DMS 273 (cell line): ENCODE data around the gene ZNF618.

Experiments used
- DNase-seq: peaks from one replicate; lab custom pipeline; 2025; ENCODE audit not compliant: unreplicated experiment; lab: John Stamatoyannopoulos, UW

Gene ZNF618

DNA sequence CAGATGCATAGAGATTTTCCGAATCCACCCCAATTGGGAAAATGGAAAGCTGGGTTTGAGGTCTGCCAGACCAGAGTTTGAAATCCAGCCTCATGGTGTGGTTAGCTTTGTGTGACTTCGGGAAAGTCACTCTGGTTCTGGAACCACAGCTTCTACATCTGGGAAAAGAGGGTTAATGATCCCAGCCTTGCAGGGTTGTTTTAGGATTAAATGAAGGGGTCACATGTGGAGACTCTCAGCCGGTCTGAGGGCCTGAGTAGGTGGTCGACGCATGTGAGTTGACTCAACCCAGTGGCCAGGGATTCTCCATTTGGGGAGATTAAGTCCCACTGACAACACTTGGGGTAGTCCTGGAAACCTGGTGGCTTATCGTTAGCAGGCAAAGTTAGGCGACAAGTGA is 6.1 kb downstream of the ZNF618 start:
- DNase-seq, result no peak

DNA sequence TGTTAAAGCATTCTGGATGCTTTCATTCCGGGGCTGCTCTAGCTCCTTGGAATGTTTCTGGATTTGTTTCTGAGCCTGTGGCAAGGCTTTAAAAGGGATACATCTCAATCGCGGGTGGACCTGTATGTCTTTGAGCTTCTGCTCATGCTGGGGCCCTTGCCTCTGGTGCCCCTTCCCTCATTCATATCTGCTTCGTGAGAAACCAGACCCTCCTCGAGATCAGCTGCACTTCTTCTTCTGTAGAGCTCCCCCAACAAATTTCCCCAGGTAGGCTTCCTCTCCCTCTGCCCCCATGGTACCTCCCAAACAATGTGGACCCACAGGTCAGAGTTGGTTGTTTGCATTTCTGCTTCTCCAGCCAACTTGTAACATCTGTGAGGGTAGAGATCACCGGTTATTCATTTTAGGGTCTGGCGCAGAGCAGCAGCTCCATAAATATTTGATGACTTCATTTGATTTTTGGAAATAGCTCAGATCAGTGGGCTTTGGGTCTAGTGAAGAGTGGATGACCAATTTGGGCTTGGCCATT is 6.6 kb downstream of the ZNF618 start:
- no peak for DNase-seq

DNA sequence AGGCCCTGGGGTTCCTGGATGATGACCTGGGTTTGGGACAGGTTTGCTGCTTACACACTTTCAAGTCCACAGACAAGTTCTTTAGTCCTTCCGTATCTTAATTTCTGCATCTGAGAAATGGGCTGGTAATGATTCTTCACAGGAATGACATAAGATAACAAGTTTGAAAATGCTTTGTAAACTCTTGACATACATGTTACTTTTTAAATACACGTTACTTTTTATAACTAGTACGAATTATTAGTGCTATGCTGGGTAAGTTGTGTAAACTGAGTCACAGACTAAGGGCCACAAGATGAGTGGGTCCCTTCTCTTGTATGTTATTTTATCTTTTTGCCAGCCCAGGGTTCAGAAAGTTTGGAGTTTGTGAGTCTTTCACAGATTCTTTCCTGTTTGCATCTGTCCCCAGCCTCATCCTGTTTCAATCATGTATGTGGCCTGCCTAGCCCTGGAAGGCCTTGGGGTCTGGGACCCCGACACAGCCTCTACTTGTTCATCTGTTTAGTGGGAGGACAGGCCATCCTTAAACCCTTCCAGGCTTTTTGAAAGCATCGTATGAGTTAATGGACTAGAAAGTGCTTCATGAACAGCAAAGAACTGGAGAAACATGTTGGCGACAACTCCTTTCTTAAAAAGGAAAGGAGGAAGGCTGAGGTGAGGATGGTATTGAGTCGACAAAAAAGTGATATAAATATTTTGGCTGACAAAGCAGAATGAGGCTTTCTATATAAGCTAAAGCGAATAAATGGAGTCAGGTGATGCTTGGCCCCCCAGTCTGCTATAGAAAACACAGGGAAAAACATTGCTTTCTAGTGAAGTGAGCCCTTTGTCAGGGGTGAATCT is 9.3 kb downstream of the ZNF618 start:
- no peak for DNase-seq

DNA sequence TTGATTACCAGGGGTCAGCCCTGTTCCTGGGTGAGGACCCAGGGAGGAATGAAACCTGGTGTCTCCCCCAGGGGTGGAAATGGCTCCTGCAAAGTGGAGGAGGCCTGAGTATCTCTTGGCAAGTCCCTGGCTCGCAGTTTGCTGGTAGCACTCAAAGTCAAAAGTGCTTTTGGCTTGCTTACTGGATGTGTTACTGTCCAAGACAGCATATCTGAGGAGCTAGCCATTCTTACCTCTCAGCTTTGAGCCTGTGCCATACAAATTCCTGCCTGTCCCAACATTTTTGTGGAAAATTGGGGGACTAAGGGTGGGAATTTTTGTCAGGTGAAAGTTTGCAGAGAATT is 9.9 kb downstream of the ZNF618 start:
- DNase-seq, result peak; percentile 45

DNA sequence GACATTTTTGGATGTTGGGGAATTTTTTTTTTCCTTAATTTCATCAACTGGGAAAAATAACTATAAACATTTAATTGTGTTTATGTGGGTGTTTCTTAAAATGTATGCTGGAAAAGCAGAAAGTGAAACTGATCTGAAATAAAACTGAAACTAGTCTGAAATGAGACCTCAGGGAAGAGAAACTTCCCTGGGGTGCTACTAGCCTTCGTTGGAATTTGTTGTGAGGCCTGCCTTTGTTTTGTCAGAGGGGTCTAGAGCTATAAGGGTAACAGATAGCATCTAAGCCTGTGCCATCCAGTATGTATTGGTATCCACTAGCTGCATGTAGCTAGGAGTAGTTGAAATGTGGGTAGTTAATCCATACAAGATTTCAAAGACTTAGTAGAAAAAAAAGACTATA is 10.4 kb downstream of the ZNF618 start:
- peak; percentile 26 for DNase-seq

DNA sequence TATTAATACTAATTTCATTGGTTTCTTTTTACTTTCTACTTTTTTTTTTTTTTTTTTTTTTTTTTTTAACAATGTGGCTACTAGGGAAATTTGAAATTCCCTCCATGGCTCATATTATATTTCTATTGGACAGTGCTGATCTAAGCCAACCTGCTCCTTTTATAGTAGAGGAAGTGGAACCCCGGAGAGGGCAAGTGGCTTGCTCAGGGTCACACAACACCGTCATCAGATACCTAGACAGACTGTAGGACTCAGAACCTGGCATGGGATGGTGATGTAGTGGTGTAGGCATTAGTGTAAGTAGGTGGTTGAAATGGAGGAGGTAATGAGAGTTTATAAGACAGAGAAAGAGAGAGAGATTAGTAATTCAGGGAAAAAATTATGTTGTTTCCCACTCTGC is 10.8 kb downstream of the ZNF618 start:
- peak; percentile 75 for DNase-seq

DNA sequence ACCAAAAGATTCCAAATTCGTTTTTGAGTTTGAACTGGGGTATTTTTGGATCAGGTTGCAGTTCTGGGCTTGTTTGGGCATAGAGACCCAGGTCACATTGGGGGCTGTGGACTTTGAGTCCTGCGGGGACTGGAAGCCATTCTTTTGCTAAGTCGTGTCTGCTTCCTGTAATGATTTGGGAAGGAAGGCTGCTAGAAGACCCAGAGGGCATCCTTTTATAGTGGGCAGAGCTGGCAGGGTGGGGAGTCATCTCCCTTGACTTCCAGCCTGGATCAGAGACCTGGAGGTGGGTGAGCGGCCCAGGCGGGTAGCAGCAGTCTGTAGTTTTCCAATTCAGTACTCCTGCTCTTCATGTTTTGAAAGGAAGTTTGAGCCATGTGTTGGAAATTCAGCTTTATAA is 11.3 kb downstream of the ZNF618 start:
- peak; percentile 34 for DNase-seq

DNA sequence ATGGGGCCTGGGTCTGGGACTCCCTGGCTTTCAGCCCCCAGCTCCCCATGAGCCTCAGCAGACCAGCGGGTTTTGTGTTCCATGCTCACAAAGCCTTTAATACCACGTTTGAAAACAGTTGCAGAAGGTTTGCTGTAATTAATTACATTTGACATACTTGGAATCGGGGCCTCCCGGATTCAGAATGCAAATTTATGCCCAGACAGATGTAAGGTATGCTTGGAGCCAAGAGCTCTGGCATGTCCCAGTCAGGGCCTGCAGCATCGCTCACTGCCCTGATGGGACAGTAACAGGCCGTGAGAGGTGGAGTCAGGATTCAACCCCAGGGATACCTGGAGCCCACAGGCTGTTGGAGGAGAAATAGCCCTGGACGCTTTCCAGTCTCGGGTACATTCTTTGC is 12.2 kb downstream of the ZNF618 start:
- peak; percentile 91 for DNase-seq

DNA sequence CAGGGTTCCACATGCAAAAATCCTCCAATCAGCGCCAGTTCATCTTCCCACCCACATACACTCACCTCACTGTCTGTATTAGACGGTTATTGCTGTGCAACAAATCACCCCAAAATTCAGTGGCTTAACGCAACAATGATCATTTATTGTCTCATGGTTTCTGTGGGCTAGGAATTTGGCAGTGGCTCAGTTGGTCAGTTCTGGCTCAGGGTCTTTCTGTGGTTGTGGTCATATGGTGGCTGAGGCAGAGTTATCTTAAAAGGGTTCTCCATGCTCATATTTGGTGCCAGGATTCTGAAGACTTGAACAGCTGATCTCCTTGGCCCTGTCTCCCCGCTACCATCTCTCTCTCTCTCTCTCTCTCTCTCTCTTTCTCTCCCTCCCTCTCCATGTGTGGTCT is 12.9 kb downstream of the ZNF618 start:
- DNase-seq, result no peak

DNA sequence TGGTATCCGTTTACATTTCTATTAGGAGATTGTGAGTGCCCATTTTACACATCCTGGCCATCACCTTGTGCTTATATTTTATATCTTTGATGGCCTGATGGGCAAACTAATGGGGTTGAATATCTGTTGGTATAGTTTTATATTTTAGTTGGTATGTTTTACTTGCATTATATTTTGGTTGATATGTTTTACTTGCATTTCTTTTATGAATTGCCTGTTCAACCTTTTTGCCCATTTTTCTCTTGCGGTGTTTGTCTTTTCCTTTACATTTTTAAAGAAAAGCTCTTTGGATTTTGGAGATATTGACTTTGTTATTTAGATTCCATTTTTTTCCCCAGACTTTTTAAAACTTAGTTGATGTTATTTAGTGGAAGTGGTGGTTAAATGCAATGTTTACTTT is 14.6 kb downstream of the ZNF618 start:
- DNase-seq, result no peak

DNA sequence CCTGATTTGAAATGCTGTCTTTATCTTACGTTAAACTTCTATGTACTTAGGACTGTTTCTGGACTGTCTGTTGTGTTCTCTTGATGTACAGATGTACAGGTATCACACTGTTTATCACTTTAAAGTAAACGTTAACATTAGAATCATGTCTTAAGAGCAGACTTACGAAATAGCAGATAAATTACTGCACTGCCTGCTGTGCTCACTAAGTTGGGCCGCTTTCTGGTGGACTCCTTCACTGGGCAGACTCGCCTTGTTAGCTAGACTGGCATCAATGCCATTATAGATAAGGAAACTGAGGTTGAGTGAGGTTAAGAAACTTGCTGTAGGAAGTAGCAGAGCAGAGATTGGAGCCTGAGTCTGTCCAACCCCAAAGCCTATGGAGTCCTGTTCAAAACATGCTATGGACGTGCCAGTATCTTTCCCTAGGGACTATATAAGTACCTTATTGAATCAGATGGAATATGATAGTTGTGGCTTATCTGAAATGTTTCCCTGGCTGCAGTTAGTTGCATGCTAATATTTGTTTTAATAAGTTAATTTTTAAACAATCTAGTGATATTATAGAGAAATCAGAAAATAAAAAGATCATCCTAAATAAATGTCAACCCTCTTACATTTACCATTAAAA is 16.9 kb downstream of the ZNF618 start:
- DNase-seq, result peak; percentile 49

DNA sequence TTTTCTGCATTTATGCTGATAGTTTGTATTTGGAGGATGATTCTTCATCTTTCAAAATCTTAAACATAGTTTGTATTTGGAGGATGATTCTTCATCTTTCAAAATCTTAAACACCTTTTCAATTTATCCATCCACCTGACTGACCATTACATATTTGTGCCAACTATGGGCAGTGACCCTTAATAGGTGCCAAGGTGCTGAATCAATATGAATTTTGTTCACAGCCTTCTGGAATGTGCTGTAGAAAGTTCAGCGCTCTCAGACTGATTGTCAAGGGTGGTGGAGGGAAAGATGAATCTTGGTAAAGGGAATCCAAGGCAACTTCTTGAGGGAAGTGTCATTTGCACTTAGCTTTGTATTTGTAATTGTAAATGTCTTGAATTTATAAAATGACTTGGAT is 18.1 kb downstream of the ZNF618 start:
- no peak for DNase-seq

DNA sequence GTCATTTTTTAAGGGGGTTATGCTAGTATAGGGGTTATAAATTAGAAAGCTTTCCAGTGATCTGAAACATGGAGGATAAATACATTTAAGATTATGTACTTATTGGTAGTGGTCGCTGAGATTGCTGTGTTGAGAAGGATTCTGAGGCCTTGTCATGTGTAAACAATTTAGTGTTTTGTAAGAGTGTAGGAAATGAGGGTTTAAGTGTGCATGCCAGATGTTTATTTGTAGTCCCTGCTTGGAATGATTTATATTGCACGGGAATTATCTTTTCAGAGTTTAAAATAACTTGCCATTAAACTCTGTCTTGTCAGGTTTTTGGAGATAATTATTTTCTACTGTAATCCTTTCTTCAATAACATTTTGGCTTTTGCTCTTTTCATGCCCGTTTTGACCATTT is 19.4 kb downstream of the ZNF618 start:
- DNase-seq, result peak; percentile 21

DNA sequence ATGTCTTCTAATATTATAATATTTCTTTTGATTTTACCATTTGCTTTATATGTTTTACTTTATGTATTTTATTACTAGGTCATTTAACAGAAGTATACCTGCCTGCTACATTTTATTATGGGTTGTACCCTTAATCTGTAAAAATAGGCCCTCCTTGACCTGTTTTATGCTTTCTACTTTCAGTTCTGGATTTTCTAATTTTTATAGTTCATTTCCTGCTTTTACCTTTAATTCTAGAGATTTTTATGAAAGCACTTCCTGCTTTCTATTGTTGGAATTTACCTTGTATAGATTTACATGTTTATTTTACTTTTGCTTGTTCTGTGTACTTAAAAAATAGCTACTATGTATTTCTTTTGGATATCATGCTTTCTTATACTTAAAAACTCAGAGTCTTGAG is 20.6 kb downstream of the ZNF618 start:
- no peak for DNase-seq

DNA sequence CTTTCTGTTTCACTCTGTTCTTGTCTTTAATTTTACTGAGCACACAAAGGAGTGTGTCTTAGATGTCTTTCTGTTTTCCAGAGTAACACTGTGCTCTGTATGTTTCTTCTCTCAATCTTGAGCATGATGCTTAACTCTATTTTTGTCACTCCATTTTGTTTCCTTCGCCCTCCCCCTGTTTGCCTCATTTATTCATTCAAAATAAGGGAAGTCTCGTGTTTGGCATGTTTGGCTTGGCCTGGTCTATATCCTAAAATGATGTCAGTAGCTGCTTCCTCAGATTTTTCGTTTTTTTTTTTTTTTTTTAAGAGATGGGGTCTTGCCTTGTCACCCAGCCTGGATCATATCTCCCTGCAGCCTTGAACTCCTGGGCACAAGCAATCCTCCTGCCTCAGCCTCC is 22.0 kb downstream of the ZNF618 start:
- no peak for DNase-seq

DNA sequence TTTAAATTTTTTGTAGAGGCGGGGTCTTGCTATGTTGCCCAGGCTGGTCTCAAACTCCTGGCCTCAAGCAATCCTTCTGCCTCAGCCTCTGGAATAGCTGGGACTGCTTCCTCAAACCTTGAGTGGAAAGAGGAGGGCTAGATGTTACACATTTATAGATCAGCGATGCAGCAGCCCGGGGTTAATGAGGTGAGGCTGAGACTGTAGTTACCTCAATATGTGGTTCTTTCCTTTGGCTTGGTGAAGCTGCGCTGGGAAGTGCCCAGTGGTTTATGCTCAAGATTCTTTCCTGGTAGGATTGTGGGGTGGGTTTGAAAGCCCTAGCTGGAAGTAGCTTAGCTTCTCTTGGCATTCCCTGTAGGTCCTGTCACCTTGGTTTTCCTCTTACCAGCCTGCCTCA is 22.5 kb downstream of the ZNF618 start:
- no peak for DNase-seq

DNA sequence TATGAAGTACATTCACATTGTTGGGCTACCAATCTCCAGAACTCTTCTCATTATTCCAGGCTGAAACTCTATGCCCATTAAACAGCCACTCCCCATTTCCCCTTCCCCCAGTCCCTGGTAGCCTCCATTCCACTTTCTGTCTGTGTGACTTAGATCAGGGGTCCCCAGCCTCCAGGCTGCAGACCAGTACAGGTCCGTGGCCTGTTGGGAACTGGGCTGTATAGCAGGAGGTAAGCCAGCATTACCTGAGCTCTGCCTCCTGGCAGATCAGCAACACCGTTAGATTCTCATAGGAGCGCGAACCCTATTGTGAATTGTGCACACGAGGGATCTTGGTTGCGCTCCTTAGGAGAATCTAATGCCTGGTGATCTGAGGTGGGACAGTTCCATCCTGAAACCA is 23.1 kb downstream of the ZNF618 start:
- no peak for DNase-seq

DNA sequence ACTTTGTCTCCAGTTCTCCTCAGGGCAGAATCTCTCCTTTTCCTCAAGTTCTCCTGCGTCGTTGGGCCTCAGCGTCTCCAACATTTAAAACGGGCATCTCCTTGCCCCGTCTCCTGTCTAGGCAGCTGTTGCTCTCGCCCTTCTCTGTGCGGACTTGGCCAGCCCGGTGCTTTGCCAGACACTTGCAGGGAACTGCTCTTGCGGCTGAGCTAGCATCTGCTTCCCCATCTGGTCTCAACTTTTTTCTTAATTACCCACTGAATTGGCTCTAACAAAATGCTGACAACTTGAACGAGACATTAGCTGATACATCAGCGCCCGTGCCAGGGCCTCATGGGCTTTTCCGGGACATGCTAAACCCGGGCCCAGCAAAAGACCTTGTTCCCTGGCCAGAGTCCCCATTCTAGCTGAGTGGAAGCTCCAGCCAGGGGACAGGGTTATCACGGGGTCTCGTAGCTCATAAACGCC is 25.1 kb downstream of the ZNF618 start:
- DNase-seq, result peak; percentile 98

DNA sequence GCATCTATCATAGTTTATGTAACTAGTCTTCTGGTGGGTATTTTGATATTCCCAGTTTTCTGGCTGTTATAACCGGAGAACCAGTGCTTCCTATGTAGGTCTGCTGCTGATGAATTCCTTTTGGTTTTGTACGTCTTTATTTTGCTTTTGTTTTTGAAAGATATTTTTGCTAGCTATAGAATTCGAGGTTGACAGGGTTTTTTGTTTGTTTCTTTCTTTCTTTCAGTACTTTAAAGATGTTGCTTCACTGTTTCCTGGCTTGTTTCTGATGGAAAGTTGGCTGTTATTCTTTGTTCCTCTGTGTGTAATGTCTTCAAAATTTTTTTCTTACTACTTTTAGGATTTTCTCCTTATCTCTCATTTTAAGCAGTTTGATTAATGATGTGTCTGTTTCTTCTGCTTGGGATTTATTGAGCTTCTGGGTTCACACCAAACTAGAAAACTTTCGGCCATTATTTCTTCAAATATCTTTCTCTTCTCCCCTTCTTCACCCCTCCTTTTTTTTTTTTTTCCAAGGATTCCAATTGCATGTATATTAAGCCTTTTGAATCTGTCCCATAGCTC is 27.5 kb downstream of the ZNF618 start:
- DNase-seq, result no peak

DNA sequence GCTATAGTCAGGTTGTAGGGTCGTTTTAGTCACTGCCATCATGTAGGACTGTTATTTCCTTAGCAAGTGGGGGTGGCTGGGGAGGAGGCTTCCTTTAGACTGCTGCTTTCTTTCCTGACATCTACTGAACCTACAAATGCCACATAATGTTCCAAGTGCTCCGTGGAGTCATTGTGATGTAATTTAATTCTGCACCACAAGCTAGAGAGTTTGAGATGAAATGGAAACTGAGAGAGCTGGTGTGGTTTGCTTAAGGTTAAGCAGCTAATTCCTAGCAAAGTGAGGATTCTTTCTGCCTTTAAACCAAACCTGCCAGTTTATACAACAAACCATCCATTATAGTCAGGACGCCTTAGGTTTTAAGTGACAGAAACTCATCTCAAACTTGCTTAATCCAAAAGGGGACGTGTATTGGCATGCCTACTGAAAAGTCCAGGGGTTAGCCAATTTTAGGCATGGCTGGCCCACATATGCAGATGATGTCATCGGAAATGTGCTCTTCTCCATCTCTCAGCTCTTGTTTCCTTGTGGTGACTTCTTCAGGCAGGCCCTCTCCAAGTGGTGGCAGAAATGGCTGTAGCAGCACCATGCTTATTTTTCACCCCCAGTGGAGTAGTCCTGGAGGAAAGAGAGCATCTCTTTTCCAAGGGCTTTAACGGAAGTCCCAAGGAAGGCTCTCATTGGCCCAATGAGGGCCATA is 30.5 kb downstream of the ZNF618 start:
- DNase-seq, result peak; percentile 68

DNA sequence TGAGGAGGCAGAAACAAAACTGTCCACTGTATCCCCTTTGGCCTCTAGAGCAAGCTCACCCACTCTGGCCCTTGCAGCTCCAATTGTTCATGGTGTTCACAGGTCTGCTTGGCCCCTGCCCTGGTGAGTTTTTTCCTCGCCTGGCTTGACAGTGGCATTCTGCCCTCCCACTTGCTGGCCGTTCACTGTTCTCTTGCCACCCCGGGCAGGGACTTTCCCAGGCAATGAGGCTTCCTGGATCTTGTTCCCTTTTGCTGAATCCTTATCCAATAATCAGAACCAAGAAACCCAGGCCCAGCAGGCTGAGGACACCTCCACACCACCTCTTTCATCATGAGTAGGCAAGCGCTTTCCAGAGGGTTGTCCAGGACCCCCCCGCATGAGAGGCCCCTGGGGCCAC is 31.2 kb downstream of the ZNF618 start:
- no peak for DNase-seq

DNA sequence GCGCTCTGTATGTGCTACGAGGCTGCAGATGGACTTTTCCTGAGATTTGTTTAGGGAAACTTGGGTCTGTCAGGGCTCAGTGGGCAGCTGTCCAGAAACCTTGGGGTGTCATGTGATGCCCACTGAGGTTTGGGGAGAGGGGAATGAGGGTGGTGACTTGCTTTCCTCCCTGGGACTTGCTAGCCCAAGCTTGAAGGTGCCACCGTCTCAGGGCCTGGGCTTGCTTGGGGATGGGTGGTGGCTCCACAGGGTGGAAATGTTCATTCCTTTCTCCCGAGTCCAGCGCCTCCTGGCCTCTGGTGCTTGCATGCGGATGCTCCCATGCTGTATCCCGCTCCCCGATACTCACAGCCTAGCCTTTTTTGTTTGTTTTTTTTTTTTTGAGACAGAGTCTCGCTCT is 33.3 kb downstream of the ZNF618 start:
- DNase-seq, result no peak
